HG02981 (cell line): ENCODE measurements around the gene MAPK7.

ENCODE experiments used
- ATAC-seq: cut with Tn5 transposase; IDR thresholded peaks from one replicate; pipeline ENCODE4 v1.9.1; 2021; ENCODE audit warnings: mild to moderate bottlenecking, moderate library complexity; ENCODE audit not compliant: unreplicated experiment

The MAPK7 gene

GRCh38 chr17:19377602-19378415, 489 bp upstream of the MAPK7 start:
- peak; percentile 89 for ATAC-seq

DNA sequence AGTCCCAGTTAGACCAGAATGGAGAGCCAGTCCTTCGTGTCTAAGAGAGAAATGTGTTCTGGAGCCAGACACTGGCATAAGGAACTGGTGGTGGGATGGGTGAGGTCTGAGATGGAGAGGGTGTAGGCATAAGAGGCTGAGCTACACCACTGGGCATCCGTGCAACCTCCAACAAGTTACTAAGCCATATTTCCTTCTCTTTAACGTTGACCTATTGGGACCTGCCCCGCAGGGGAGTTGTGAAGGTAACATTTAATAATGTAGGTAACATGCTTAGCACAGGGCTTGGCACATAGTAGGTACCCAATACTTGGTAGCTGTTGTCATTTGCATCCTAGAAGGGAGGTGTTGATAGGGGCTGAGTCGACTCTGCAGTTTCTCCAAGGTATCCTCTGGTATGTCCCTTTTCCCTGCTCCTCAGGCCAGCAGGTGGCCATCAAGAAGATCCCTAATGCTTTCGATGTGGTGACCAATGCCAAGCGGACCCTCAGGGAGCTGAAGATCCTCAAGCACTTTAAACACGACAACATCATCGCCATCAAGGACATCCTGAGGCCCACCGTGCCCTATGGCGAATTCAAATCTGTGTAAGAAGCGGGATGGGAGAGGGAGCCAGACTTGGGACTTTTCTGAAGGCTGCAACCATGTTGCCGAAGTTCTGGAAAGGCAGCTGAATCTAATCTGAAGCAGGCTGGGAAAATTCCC, 1.2 kb downstream of the MAPK7 start:
- no peak for ATAC-seq

GRCh38 chr17:19380481-19381301, 2.4 kb downstream of the MAPK7 start:
- ATAC-seq, result no peak

DNA sequence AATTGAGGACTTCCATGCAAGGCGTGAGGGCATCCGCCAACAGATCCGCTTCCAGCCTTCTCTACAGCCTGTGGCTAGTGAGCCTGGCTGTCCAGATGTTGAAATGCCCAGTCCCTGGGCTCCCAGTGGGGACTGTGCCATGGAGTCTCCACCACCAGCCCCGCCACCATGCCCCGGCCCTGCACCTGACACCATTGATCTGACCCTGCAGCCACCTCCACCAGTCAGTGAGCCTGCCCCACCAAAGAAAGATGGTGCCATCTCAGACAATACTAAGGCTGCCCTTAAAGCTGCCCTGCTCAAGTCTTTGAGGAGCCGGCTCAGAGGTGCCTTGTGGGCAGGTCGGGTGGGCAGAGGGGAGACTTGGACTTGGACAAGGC, 3.1 kb downstream of the MAPK7 start:
- no peak for ATAC-seq

DNA sequence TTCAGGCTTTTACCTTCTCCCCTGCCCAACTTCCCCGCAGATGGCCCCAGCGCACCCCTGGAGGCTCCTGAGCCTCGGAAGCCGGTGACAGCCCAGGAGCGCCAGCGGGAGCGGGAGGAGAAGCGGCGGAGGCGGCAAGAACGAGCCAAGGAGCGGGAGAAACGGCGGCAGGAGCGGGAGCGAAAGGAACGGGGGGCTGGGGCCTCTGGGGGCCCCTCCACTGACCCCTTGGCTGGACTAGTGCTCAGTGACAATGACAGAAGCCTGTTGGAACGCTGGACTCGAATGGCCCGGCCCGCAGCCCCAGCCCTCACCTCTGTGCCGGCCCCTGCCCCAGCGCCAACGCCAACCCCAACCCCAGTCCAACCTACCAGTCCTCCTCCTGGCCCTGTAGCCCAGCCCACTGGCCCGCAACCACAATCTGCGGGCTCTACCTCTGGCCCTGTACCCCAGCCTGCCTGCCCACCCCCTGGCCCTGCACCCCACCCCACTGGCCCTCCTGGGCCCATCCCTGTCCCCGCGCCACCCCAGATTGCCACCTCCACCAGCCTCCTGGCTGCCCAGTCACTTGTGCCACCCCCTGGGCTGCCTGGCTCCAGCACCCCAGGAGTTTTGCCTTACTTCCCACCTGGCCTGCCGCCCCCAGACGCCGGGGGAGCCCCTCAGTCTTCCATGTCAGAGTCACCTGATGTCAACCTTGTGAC, 3.6 kb downstream of the MAPK7 start:
- no peak for ATAC-seq

GRCh38 chr17:19382531-19383444, 4.5 kb downstream of the MAPK7 start:
- ATAC-seq, result no peak

GRCh38 chr17:19383681-19384470, 5.6 kb downstream of the MAPK7 start:
- ATAC-seq, result no peak

GRCh38 chr17:19384723-19385391, 6.6 kb downstream of the MAPK7 start:
- no peak for ATAC-seq

DNA sequence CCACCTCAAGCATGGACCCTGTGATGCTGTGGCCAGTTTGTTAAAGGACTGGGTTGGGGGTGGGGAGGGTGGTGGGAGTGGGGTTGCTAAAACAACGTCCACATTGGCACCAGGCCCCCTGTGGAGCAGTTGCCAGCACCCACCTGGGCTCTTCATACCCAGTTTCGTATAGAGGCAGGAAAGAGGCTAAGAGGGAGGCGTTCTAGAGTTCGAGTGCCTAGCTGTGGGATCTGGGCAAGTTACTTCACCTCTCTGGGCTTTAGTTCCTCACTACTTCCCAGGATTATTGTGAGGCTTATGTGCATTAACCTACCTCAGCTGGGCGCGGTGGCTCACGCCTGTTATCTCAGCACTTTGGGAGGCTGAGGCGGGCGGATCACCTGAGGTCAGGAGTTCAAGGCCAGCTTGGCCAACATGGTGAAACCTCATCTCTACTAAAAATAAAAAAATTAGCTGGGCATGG, 7.3 kb downstream of the MAPK7 start:
- ATAC-seq, result no peak

GRCh38 chr17:19386051-19386929, 8.0 kb downstream of the MAPK7 start:
- ATAC-seq, result no peak

- no peak for ATAC-seq
Observed at GRCh38 chr17:19386974-19387920, 8.9 kb downstream of the MAPK7 start, which contains the start of gene MFAP4. MFAP4 (minus strand) TSS chr17:19387190; CDS start chr17:19387155, 35 bp downstream.

DNA sequence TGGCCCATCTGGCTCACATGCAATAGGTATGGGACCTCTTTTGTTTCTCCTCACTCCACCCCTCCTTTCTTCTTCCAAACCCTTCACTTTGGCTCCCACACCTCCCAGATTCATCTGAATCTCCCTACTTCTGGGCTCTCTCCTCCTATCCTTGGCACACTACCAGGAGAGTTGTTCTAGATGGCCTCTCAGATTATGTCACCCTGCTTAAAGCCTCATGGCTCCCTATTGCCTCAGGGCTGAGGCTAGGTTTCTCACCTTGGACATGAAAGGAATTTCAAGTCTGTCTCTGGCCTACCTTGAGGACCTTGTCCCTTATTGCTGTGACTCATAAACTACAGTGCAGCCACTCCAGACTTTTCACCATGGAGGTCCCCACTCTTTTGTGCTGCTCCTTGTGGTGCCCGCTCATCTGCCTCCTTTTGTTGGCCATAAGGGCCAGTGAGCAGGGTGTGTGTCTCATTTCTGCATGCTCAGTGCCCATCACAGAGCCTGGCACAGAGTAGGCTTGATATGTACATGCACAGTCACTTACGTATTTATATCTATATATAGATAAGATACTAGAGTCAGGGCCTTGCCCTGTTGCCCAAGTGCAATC, 9.7 kb downstream of the MAPK7 start:
- ATAC-seq, result no peak

- ATAC-seq, result no peak
Observed at GRCh38 chr17:19388791-19389785, 10.8 kb downstream of the MAPK7 start.

GRCh38 chr17:19390951-19391350, 12.7 kb downstream of the MAPK7 start:
- no peak for ATAC-seq

DNA sequence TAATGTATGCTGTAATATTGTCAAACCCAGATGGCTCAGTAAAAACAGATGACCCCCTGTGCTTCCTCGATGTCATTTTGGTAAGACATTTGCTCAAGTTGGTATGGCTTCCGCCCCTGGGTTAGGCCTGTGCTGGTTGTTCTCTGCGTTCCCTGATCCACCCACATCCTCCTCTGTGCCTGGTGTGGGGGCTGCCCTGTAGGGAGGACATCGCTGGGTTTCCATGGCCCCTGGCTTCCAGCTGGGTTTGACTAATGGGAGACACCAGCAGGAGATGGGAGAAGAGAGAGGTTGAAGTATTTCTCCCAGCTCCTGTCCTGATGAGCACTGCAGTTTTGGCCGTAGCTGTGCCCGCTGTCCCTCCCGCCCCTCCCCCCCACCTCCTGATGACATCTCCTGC, 13.1 kb downstream of the MAPK7 start:
- no peak for ATAC-seq
